Measurements from ENCODE around the gene BRSK2. TPM values are rescaled to one million over a fixed set of nuclear protein-coding genes. Genes with fewer than 3 reads are reported as not detected.

BRSK2 gene
- total RNA-seq, 1 donor from 2014 or later = 4.0 TPM

- TF ChIP-seq CTCF (IDR thresholded peaks at IDR 0.05; ENCODE audit: unreplicated experiment) = no peak
- peaks cover 2% of the 10 kb centered on the region for H3K4me1 Mint-ChIP-seq (ENCODE audit: unreplicated experiment)
- H3K27me3 Mint-ChIP-seq (ENCODE audit: unreplicated experiment) = peaks cover 1% of the 10 kb centered on the region
- H3K4me3 Mint-ChIP-seq (ENCODE audit: unreplicated experiment) = peak overlapping the region; percentile 59
- no peaks in the 10 kb centered on the region for H3K9me3 Mint-ChIP-seq (ENCODE audit: unreplicated experiment)
- peaks cover 8% of the 10 kb centered on the region for H3K36me3 Mint-ChIP-seq (ENCODE audit: low read depth, unreplicated experiment)
- H3K27ac Mint-ChIP-seq (ENCODE audit: unreplicated experiment) = no peak overlapping the region
- no peak for DNase-seq (ENCODE audit: low spot score)
Measured at GRCh38 chr11:1480191-1480554, 90.4 kb downstream of the BRSK2 start.

GRCh38 chr11:1480555-1481482 is 91.1 kb downstream of the BRSK2 start:
- Mint-ChIP-seq H3K4me1 (ENCODE audit: unreplicated experiment) (peaks cover 4% of the 10 kb centered on the region), H3K9me3 (ENCODE audit: unreplicated experiment) (no peaks in the 10 kb centered on the region), H3K27ac (ENCODE audit: unreplicated experiment) (no peak overlapping the region), H3K27me3 (ENCODE audit: unreplicated experiment) (peaks cover 1% of the 10 kb centered on the region), H3K36me3 (ENCODE audit: low read depth, unreplicated experiment) (peaks cover 6% of the 10 kb centered on the region), H3K4me3 (ENCODE audit: unreplicated experiment) (no peak overlapping the region)
- TF ChIP-seq CTCF (IDR thresholded peaks at IDR 0.05; ENCODE audit: unreplicated experiment) = no peak
- DNase-seq (ENCODE audit: low spot score) = no peak

- H3K36me3 Mint-ChIP-seq (ENCODE audit: low read depth, unreplicated experiment) = peaks cover 5% of the 10 kb centered on the region
- no peak overlapping the region for H3K27ac Mint-ChIP-seq (ENCODE audit: unreplicated experiment)
- H3K4me1 Mint-ChIP-seq (ENCODE audit: unreplicated experiment) = peaks cover 4% of the 10 kb centered on the region
- no peak overlapping the region for H3K4me3 Mint-ChIP-seq (ENCODE audit: unreplicated experiment)
- TF ChIP-seq CTCF (IDR thresholded peaks at IDR 0.05; ENCODE audit: unreplicated experiment) = no peak
- no peak for DNase-seq (ENCODE audit: low spot score)
- H3K9me3 Mint-ChIP-seq (ENCODE audit: unreplicated experiment) = no peaks in the 10 kb centered on the region
- H3K27me3 Mint-ChIP-seq (ENCODE audit: unreplicated experiment) = peaks cover 3% of the 10 kb centered on the region
Measured at GRCh38 chr11:1481483-1481825, 91.7 kb downstream of the BRSK2 start.

GRCh38 chr11:1481861-1482441 is 92.2 kb downstream of the BRSK2 start:
- peaks cover 5% of the 10 kb centered on the region for H3K36me3 Mint-ChIP-seq (ENCODE audit: low read depth, unreplicated experiment)
- H3K9me3 Mint-ChIP-seq (ENCODE audit: unreplicated experiment) = no peaks in the 10 kb centered on the region
- no peak overlapping the region for H3K4me3 Mint-ChIP-seq (ENCODE audit: unreplicated experiment)
- peaks cover 4% of the 10 kb centered on the region for H3K4me1 Mint-ChIP-seq (ENCODE audit: unreplicated experiment)
- TF ChIP-seq CTCF (IDR thresholded peaks at IDR 0.05; ENCODE audit: unreplicated experiment) = no peak
- H3K27ac Mint-ChIP-seq (ENCODE audit: unreplicated experiment) = no peak overlapping the region
- DNase-seq (ENCODE audit: low spot score) = no peak
- peaks cover 3% of the 10 kb centered on the region for H3K27me3 Mint-ChIP-seq (ENCODE audit: unreplicated experiment)
